GM21381 (cell line): Measurements from ENCODE around the gene ARSK.

ENCODE experiments used
- ATAC-seq: cut with Tn5 transposase; IDR thresholded peaks from one replicate; pipeline ENCODE4 v1.9.1; 2021; ENCODE audit warnings: mild to moderate bottlenecking, moderate library complexity; ENCODE audit not compliant: unreplicated experiment

The ARSK gene

DNA sequence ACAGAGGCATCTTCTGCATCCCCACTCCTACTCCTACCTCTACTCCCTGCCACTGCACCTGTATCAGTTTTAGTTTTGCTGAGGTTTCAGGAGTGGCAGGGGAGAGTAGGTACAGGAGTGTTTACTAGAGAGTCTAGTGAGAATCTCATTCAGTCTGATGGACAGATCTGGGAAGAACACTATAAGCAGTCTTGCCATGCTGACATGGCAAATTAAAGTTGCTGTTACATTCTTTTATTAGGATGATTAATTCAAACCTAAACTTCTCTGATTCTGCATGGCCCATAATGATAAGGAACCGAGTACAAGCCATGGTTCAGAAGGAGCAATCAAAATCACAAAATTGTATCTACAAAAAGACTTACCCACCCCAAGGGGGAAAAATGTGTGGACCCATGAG lies 7.4 kb downstream of the ARSK start:
- no peak for ATAC-seq

DNA sequence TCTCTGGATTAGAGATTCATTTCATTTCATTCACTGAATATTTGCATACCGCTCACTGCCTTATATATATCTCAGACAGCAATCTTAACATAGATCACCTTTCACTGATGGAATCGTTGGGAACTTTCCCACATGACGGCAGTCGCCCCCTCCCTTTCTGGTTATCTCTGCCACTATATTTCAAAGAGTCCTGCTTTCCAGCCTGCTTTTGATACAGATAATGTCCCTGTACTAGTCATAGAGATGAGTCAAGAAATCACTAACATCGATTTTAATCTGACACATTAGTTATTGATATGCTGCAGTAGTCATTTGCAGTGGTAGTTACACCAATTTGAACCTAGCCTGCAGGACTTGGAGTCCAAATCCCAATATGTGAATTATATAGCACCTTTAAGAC lies 8.5 kb downstream of the ARSK start:
- no peak for ATAC-seq

DNA sequence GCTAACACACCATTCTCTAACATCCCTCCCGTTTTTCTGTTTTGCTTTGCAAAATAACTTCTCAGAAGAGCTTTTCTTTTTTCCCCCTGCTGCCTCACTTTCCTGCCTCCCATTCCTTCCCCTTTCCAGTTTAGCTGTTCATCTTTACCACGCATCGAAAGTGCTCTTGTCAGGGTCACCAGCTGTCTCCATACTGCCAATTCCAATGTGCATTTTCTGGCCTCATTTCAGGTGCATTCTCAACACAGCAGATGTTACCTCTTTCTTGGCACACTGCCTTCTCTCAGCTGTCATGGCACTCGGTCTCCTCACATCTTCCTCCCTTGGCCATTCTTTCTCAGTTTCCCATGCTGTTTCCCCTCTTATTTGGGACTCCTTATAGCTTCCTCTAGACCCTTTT lies 9.5 kb downstream of the ARSK start:
- ATAC-seq = no peak

DNA sequence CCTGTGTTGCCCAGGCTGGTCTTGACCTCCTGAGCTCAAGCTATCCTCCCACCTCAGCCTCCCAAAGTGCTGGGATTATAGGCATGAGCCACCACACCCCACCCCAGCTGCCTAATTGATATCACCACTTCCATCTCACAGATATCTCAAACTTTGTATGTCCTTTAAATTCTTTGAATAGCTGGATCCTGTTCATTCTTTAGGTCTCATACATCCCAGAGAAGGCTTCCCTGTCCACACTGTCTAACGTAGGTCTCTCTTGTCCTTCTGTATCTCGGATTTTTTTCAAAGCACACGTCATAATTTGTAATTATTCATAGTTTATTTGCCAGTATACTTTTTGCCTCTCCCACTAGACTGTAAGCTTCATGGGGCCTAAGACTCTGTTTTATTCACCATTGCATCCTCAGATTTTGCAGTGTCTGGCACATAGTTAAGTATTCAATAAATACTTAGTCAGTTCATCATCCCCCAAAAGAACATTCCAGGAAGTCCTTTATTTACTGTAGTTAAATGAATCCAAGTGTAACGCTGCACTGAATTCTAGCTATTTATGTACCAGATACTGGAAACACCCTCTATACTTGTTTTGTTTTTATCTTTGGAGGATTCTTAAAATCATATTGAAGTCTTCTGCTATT lies 10.5 kb downstream of the ARSK start:
- no peak for ATAC-seq

DNA sequence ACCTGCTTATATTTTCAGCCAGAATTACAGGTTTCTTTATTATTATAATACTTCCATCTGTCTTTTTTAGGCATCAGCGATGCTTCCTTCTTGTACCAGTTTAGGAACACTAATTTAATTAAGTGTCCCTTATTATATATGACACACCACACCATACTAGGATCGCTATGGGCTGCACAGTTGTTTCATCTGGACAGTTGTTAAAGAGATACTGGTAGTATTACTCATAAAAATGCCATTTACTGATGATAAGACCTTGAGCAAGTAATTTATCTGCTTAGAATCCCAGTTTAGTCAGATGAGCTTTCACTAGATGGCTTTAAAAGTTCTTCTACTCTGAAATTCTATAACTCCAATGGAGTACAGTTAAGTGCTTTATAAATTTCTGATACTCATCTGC lies 17.1 kb downstream of the ARSK start:
- no peak for ATAC-seq

DNA sequence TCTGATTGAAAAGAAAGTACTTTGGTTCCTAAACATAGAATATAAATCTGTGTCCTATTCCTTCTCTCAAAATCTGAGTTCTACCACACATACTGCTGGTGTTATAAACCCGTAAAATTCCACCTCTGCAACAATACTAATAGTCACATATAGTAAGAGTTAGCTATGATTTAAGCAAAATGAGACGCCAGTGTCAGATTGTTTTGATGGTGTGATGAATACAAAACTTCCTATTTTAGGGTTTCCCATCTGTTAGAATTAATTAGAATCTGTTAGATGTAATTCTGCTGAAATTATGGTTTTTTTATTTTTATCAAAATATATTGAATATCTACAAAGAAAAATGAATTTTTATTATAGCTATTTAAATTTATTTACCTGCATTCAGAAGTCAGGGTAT lies 26.7 kb downstream of the ARSK start:
- no peak for ATAC-seq

DNA sequence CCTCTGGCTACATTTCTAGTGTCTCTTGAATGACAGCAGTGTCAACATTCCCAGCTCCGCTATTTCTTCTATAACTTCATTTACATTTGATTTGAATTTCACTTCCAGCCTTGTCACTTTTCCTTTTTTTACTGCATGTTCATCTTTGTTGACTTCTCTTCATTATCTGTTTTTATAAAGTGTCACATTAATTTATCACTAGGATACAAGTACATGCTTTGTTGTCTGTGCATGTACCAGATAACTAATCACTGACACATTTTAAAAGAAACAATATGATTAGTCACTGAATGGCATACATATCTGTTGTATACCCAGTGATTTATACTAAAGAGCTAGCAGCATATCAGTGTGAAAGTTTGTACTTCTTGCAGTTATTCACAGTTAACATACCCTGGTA lies 29.1 kb downstream of the ARSK start:
- ATAC-seq = no peak

DNA sequence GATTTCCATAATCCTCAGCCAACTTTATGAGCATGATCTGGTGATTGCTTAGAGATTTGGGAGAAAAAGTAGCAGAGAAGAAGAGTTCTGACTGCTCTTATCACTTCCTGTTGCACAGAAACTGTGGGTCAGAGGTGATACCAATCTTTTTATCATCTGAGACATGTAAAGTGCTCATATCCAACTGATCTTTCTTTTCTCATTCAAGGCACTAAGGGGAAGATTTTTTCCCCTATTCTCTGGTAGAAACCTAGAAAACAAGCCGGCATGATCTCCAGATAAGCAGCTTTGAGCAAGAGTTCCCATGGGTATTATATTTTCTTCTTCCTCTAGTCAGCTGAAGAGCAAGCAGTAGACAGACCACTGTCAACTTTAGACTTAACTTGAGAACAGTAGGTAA lies 36.0 kb downstream of the ARSK start:
- ATAC-seq = no peak

DNA sequence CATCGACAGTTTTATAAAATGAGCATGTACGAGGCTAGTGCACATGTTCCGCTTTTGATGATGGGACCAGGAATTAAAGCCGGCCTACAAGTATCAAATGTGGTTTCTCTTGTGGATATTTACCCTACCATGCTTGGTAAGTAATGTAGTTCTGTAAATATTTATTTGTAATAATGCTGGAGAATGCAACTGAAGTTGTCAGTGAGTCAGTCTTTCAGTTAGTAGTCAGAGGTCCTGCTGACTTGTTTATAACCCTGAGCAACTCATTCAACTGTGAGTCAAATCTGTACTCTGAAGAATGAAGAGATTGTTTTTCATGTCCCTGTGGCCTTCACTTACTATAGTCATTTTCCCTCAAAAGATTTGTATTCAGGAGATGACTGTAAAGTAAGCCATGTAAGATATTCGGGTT lies 36.6 kb downstream of the ARSK start:
- peak; percentile 65 for ATAC-seq

DNA sequence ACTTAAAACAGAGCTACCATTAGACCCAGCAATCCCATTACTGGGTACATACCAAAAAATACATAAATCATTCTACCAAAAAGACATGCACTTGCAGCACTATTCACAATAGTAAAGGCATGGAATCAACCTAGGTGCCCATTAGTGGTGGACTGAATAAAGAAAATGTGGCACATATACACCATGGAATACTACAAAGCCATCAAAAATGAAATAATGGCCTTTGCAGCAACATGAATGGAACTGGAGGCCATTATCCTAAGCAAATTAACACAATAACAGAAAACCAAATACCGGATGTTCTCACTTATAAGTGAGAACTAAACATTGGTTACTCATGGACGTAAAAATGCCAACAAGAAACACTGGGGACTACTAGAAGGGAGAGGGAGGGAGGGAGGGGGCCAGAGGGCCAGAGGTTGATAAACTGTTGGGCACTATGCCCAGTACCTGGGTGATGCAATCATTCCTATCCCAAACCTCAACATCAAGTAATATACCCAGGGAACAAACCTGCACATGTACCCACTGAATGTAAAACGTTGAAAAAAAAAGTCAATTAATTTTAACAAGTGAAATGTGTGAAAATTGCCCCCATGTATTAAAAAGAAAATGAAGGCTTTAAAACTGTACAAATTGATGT lies 40.5 kb downstream of the ARSK start:
- ATAC-seq = no peak

DNA sequence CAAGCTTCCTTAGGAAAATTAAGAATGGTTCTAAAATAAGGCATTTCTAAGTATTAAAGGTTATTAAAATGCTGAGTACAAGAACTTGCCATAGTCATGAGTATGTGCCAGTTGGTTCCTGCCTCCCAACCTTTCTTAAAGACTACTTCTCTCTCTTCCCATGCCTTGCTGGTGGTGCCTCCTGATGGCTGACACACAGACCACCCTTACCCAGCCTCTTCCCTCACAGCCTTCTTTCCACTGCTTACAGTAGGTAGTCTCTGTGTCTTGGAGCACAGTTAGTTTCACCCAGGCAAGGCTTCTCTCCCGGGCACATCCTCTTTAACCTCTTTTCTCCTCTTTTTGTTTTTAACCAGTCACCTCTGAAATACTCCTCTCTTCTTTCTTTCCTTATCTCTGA lies 44.4 kb downstream of the ARSK start:
- ATAC-seq = no peak

DNA sequence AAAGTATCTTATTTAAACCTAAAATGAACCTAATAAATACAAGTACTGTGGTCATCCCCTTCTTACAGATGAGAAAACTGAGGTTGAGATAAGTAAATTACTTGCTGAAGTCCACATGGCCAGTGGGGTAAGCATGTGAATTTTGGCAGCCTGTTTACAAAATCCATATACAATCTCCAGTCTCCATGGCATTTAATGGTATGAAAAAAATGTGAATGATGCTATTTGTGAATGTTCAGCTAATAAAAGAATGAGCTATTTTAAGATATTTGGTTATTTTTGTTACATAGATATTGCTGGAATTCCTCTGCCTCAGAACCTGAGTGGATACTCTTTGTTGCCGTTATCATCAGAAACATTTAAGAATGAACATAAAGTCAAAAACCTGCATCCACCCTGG lies 45.7 kb downstream of the ARSK start:
- no peak for ATAC-seq

DNA sequence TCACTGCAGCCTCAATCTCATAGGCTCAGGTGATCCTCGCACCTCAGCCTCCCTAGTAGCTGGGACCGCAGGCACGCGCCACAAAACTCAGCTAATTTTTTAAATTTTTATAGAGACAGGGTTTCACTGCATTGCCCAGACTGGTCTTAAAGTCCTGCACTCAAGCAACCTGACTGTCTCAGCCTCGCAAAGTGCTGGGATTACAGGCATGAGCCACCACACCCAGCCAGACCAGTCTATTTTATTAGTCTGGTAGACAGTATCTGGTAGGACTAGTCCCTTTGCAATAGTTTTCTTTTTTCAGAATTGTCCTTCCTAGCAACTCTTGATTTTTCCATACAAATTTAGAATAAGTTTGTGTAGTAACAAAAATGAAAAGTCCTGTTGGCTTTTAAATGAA lies 50.9 kb downstream of the ARSK start:
- no peak for ATAC-seq

DNA sequence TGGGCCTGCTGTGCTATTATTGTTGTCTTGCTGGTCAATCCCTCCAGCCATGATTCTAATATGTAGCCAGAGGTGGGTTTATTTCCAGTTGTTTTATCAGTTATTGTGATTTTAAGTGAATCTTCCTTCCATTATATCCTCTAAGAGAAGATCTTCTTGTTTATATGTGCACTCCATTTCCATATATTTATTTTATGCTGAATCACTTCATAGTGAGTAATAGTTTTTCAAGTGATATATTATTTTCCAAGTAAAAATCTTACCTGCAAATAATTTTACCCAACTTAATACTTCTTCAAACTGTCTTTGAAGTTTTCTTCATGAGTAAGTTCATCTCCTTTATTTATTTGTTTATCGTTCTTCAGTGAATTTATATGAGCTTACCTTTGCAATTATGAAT lies 51.5 kb downstream of the ARSK start:
- ATAC-seq = no peak

DNA sequence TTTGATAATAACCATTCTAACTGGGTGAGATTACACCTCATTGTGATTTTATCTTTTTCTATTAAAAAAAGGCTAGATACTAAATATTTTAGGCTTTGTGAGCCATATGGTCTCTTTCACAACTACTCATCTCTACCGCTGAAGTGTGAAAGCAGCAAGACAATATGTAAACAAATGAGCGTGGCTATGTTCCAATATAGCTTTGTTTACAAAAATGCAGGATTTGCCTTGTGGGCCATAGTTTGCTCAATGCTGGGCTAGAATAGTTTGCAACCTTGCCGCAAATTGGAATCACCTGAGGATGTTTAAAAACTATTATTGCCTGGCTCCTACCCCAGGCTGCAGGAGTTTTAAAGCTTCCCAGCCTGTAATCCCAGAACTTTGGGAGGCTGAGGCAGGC lies 54.8 kb downstream of the ARSK start:
- no peak for ATAC-seq

DNA sequence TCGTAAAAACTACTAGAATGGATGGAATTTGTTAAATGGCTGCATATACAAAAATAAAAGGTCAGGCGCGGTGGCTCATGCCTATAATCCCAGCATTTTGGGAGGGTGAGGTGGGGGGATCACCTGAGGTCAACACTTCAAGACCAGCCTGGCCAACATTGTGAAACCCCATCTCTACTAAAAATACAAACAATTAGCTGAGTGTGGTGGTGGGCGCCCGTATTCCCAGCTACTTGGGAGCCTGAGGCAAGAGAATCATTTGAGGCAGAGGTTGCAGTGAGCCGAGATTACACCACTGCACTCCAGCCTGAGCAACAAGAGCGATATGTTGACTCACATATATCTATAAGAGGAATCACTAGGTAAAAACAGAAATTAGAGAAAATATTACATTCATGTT lies 55.6 kb downstream of the ARSK start:
- ATAC-seq = no peak

DNA sequence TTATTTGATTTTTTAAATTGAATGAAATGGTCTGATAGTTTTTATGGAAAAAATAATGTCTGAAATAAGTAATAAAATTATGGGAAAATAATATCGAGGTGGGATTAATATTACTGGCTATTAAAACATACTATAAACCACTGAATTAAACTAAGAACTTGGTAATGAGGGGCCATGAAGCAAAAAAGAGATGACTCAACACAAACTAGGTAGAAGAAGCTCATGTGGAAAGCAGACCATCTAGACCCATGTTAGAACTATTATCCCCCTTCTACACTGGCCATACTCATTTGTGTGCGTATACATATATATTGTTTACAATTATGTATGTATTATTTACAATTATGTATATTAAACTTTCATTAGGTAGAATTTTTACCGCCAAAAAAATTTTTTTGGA lies 56.5 kb downstream of the ARSK start:
- ATAC-seq = no peak

DNA sequence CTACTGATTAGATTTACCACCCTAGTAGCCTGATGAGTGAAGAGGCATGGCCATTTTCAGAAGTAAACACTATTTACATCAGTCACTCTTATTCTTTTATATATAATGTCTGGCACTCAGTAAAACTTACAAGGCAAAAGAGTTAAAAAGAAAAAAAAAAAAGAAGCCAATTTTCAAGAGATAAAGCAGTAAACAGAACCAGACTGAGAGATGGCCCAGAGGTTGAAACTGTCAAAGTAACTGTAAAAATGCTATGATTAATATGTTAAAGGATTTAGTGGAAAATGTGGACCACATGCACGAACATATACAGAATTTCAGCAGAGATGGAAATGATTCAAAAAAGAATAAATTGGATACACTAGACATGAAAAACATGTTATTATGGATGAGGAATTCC lies 58.6 kb downstream of the ARSK start:
- no peak for ATAC-seq

DNA sequence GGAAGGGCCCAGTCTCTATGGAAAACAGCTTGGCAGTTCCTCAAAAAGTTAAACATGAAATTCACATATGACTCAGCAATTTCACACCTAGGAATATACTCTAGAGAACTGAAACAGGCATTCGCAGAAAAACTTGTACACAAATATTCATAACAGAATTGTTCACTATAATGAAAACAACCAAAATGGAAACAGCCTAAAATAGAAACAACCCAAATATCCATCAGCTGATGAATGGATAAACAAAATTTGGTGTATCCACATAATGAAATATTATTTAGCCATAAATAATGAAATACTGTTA lies 60.2 kb downstream of the ARSK start:
- ATAC-seq = peak; percentile 50

DNA sequence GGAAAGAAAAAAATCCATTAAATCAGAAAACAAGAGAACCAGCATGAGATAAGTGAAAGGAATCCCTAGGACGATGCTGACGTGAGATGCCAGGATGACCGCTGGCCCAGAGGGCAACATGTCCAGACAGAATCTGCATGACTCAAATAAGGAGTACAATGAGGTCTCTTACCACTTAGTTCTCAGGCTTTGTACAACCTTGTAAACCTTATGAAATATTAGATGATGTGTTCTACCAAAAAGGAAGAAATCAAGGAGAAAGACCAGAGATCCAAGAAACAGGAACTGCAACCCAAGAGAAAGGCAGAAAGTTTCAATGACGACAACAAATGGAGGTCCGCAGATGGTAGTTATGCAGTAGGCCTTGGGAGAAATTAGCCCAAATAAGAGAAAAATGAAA lies 62.2 kb downstream of the ARSK start:
- ATAC-seq = no peak

DNA sequence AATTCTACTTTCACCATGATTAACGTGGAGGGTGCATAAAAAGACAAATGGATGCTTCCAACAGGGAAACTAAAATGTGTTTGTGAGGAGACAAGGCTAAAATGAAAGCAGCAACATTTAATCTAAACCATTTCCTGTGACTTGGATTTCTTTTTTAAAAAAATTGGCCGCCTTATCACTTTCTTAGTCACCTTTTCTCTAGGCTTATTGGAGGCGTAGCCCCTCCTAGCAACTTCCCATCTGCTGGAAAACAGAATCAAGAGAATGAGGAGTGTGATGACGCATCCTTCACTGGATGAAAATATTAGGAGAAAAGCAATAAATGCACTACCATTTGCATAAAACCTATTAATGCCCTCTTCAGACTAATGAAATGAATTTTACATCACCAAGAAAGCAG lies 64.2 kb downstream of the ARSK start:
- no peak for ATAC-seq

DNA sequence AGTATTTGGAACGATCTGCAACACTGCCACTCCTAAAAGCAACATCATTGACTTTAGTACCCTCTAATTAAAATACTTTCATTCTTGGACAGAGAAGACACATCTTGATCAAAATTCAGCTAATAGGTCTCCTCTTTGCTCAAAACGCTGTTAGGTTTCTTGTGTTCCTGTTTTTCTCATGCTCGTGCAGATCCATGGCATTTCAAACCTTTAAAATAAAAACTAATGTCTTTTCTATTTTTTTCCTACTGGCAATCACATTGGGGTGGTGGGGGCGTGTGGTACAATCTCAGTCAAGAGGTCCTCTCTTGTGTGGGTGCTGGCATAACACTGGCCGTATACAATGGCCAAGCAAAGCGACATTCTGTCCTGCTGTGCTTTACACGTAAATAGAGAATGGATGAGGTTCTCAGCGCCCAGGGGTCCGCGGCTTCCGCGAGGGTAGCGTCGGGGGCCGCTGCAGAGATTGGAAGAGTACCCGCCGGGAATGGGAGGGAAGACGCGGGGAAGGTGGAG lies 64.7 kb downstream of the ARSK start:
- ATAC-seq = no peak
